Thyroid gland (tissue), 4 donors: Measurements from ENCODE around the gene TMEM131L. TPM values are rescaled to one million over a fixed set of nuclear protein-coding genes. Genes with fewer than 3 reads are reported as not detected.

ENCODE experiments used
- DNase-seq, 2 donors: peaks; one replicate each; pipeline ENCODE4 v3.0.0-alpha.2; 2019
- H3K27ac ChIP-seq, 3 donors: fragments of 200-600 bp; sonication (generic); 1 replicate in 2 of 3; 2 replicates in 1 of 3; pipeline ENCODE4 v1.5.1; 2016 to 2019; ENCODE audit warnings: mild to moderate bottlenecking in 1 of 3, moderate library complexity in 1 of 3
- H3K27me3 ChIP-seq: fragments of 200-600 bp; sonication (generic); one replicate; pipeline ENCODE4 v1.5.1; 2019
- H3K36me3 ChIP-seq, 2 donors: fragments of 200-600 bp; sonication (generic); one replicate each; pipeline ENCODE4 v1.5.1; 2016 to 2019
- H3K4me1 ChIP-seq, 2 donors: fragments of 200-600 bp; sonication (generic); one replicate each; pipeline ENCODE4 v1.5.1; 2017 to 2019
- H3K4me3 ChIP-seq, 3 donors: fragments of 200-600 bp; sonication (generic); replicated peaks in 1 of 3; 1 replicate in 2 of 3; 2 replicates in 1 of 3; pipeline ENCODE4 v1.5.1; 2016; ENCODE audit warnings: mild to moderate bottlenecking in 1 of 3
- H3K9me3 ChIP-seq: fragments of 200-600 bp; sonication (generic); one replicate; pipeline ENCODE4 v1.5.1; 2017
- CTCF ChIP-seq, 6 experiments: fragments of 200-600 bp in 3 of 6; fragments of 450-650 bp in 3 of 6; sonication (generic) in 3 of 6; IDR thresholded peaks; one replicate each; pipeline ENCODE4 v1.5.1; 2016 to 2019; ENCODE audit warnings: antibody characterized with exemption in 6 of 6, mild to moderate bottlenecking in 2 of 6, inconsistent platforms in 1 of 6, moderate library complexity in 1 of 6
- POLR2A ChIP-seq, 2 donors: fragments of 450-650 bp; IDR thresholded peaks; one replicate each; pipeline ENCODE4 v1.6.1; 2017; ENCODE audit warnings: antibody characterized with exemption in 2 of 2, mild to moderate bottlenecking in 2 of 2, moderate library complexity in 1 of 2
- WGBS, 2 donors: methylation state at CpG; one replicate each; pipeline ENCODE4 v1.1.5; 2017; 5-methylcytosine and 5-hydroxymethylcytosine counted together
- intact Hi-C: fragments of 100-400 bp; cut with DNase I; formaldehyde crosslinking; loops from one replicate; pipeline ENCODE4 v1.15.1; 2023
- total RNA-seq, 4 donors: library from RNA; depleted of rRNA; stranded (reverse); fragments of >200 nt; gene quantifications; one replicate each; pipeline ENCODE4 v1.2.3, GENCODE V29; 2016

The TMEM131L gene
- total RNA-seq, 4 donors from 2014 or later = 11.1 to 17.9 (median 16.4) TPM

GRCh38 chr4:153427363-153428071 is 38.6 kb upstream of the TMEM131L start:
- intact Hi-C loops = no loop called here
- 88 to 94% methylated on average over 4 of the region's 4 CpGs for WGBS, 2 donors

DNA sequence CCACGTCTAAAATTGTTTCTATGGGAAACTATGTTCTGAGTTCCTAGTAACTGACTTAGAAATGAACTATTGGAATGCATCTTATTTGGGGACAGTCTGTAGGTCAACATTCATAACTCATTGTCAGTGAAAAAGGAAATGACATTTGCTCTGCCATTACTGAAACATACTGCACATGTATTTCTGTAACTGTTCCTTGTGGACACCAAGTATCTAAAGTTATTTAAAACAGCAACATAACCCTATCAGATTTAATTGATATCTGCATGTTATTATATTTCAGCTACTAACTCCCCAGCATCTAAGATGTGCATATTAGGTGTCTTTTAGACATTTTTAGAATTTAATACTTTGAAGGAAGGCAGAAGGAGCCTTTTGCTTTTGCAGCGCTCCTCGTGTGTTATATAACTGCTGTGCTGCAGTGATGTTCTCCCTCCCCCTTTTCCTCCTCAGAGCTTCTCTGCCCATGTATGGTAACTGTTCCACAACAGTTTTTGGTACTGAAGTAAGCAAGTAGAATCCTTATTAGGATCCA is 37.2 kb upstream of the TMEM131L start:
- H3K4me1 ChIP-seq = no peaks in the 10 kb centered on the region
- no peak overlapping the region for H3K27ac ChIP-seq
- intact Hi-C loops = no loop called here
- no peaks in the 10 kb centered on the region for H3K36me3 ChIP-seq
- TF ChIP-seq CTCF (IDR thresholded peaks at IDR 0.05) = no peak
- TF ChIP-seq POLR2A (IDR thresholded peaks at IDR 0.05) = no peak
- no peaks in the 10 kb centered on the region for H3K9me3 ChIP-seq
- no peaks in the 10 kb centered on the region for H3K27me3 ChIP-seq
- 74 to 77% methylated on average over 3 of the region's 3 CpGs for WGBS, 2 donors
- no peak for DNase-seq
- H3K4me3 ChIP-seq = no peak overlapping the region

More at GRCh38 chr4:153427363-153428071, 38.6 kb upstream of the TMEM131L start:
- H3K36me3 ChIP-seq = no peaks in the 10 kb centered on the region
- H3K4me3 ChIP-seq = no peak overlapping the region
- no peaks in the 10 kb centered on the region for H3K9me3 ChIP-seq
- no peaks in the 10 kb centered on the region for H3K4me1 ChIP-seq
- TF ChIP-seq POLR2A (IDR thresholded peaks at IDR 0.05) = no peak
- no peak for DNase-seq
- H3K27me3 ChIP-seq = no peaks in the 10 kb centered on the region
- H3K27ac ChIP-seq = no peak overlapping the region

GRCh38 chr4:153432965-153433753 is 33.0 kb upstream of the TMEM131L start:
- intact Hi-C loops = loop anchor here (10.0 kb wide), 1 partner anchor 142 kb away; no protein-coding TSS in a partner anchor
- Histone ChIP-seq H3K36me3 (no peaks in the 10 kb centered on the region), H3K4me1 (no peaks in the 10 kb centered on the region), H3K27me3 (no peaks in the 10 kb centered on the region), H3K9me3 (no peaks in the 10 kb centered on the region), H3K4me3 (no peak overlapping the region), H3K27ac (no peak overlapping the region)
- TF ChIP-seq CTCF (IDR thresholded peaks at IDR 0.05) (peak in 4 of 6 experiments; percentile 10 to 52 (median 48)), POLR2A (IDR thresholded peaks at IDR 0.05) (no peak)
- 75 to 80% methylated on average over 12 of the region's 12 CpGs for WGBS, 2 donors
- DNase-seq = peak; percentile 18 to 39

- no peak for DNase-seq
- Histone ChIP-seq H3K27ac (no peak overlapping the region), H3K4me1 (no peaks in the 10 kb centered on the region), H3K36me3 (no peaks in the 10 kb centered on the region), H3K27me3 (no peaks in the 10 kb centered on the region), H3K4me3 (no peak overlapping the region), H3K9me3 (no peaks in the 10 kb centered on the region)
- WGBS, 2 donors = 46 to 53% methylated on average over 3 of the region's 3 CpGs
- TF ChIP-seq POLR2A (IDR thresholded peaks at IDR 0.05) (no peak), CTCF (IDR thresholded peaks at IDR 0.05) (no peak)
- intact Hi-C loops = loop anchor here (10.0 kb wide), 1 partner anchor 141 kb away; no protein-coding TSS in a partner anchor
Observed at GRCh38 chr4:153433754-153434105, 32.4 kb upstream of the TMEM131L start.

GRCh38 chr4:153434190-153434589 is 32.0 kb upstream of the TMEM131L start:
- H3K36me3 ChIP-seq = no peaks in the 10 kb centered on the region
- no peaks in the 10 kb centered on the region for H3K27me3 ChIP-seq
- H3K27ac ChIP-seq = no peak overlapping the region
- TF ChIP-seq POLR2A (IDR thresholded peaks at IDR 0.05) = no peak
- no peak for TF ChIP-seq CTCF (IDR thresholded peaks at IDR 0.05)
- H3K9me3 ChIP-seq = no peaks in the 10 kb centered on the region
- no peak for DNase-seq
- intact Hi-C loops = loop anchor here (10.0 kb wide), 1 partner anchor 141 kb away; no protein-coding TSS in a partner anchor
- H3K4me3 ChIP-seq = no peak overlapping the region
- WGBS, 2 donors = 67% methylated on average over 2 of the region's 2 CpGs
- H3K4me1 ChIP-seq = no peaks in the 10 kb centered on the region
